NT2/D1 (cell line): Measurements from ENCODE around the gene LCA5L.

Experiments used
- SUZ12 ChIP-seq: IDR thresholded peaks from 2 replicates; pipeline ENCODE4 v1.6.1; 2011; ENCODE audit not compliant: insufficient read length, insufficient read depth; ENCODE audit errors: extremely low read depth
- YY1 ChIP-seq: IDR thresholded peaks from 2 replicates; pipeline ENCODE4 v1.6.1; 2011; ENCODE audit not compliant: insufficient read length, insufficient read depth
- ZNF274 ChIP-seq: IDR thresholded peaks from 2 replicates; pipeline ENCODE4 v1.6.1; 2011; ENCODE audit warnings: mild to moderate bottlenecking, low read depth, low read length

GRCh38 chr21:39483917-39484316, 38.3 kb upstream of the LCA5L start:
- TF ChIP-seq YY1 (no peak), ZNF274 (no peak), SUZ12 (no peak)
